Stimulated activated CD4-positive, alpha-beta T cell treated with anti-CD3 and anti-CD28 coated beads, Interleukin-1b, Interleukin-23, amount 100 ng/mL, for 24 hours (primary cell): Measurements from ENCODE around the gene TMF1.

ENCODE experiments used
- DNase-seq, 4 experiments: peaks; one replicate each; pipeline ENCODE4 v3.0.0-alpha.2; 2020; ENCODE audit warnings: low read depth in 4 of 4, low spot score in 1 of 4

The TMF1 gene

GRCh38 chr3:68977486-68978167 lies 74.5 kb downstream of the TMF1 start:
- DNase-seq = no peak

- DNase-seq = no peak
Observed at GRCh38 chr3:68974711-68975110, 77.4 kb downstream of the TMF1 start.

- DNase-seq = no peak
Observed at GRCh38 chr3:68973639-68974038, 78.5 kb downstream of the TMF1 start.

- no peak for DNase-seq
Observed at GRCh38 chr3:68972358-68972979, 79.7 kb downstream of the TMF1 start.
